ENCODE measurements around the gene SEMA4D. TPM values are rescaled to one million over a fixed set of nuclear protein-coding genes. Genes with fewer than 3 reads are reported as not detected.

Gene SEMA4D
- total RNA-seq, 1 experiment from 2014 or later, result 10.5 TPM

- no peak for DNase-seq (ENCODE audit: low read depth)
Observed at GRCh38 chr9:89528540-89528939, 30.6 kb upstream of the SEMA4D start.

GRCh38 chr9:89528131-89528530 lies 30.2 kb upstream of the SEMA4D start:
- no peak for DNase-seq (ENCODE audit: low read depth)

- peak; percentile 11 for DNase-seq (ENCODE audit: low read depth)
Observed at GRCh38 chr9:89527084-89527483, 29.2 kb upstream of the SEMA4D start.

- DNase-seq (ENCODE audit: low read depth), result no peak
Observed at GRCh38 chr9:89526667-89527066, 28.8 kb upstream of the SEMA4D start.

GRCh38 chr9:89525446-89526374 lies 27.8 kb upstream of the SEMA4D start:
- DNase-seq (ENCODE audit: low read depth), result no peak

- DNase-seq (ENCODE audit: low read depth), result no peak
Observed at GRCh38 chr9:89524963-89525362, 27.1 kb upstream of the SEMA4D start.

GRCh38 chr9:89523948-89524347 lies 26.0 kb upstream of the SEMA4D start:
- DNase-seq (ENCODE audit: low read depth), result no peak

GRCh38 chr9:89522959-89523285 lies 25.0 kb upstream of the SEMA4D start:
- DNase-seq (ENCODE audit: low read depth), result no peak

GRCh38 chr9:89522261-89522958 lies 24.5 kb upstream of the SEMA4D start:
- DNase-seq (ENCODE audit: low read depth), result peak; percentile 92

GRCh38 chr9:89519366-89519805 lies 21.5 kb upstream of the SEMA4D start:
- peak; percentile 98 for DNase-seq (ENCODE audit: low read depth)

- DNase-seq (ENCODE audit: low read depth), result no peak
Observed at GRCh38 chr9:89518466-89519365, 20.8 kb upstream of the SEMA4D start.

- DNase-seq (ENCODE audit: low read depth), result peak; percentile 49
Observed at GRCh38 chr9:89515416-89515815, 17.5 kb upstream of the SEMA4D start.

- DNase-seq (ENCODE audit: low read depth), result no peak
Observed at GRCh38 chr9:89514956-89515355, 17.0 kb upstream of the SEMA4D start.

- no peak for DNase-seq (ENCODE audit: low read depth)
Observed at GRCh38 chr9:89514337-89514736, 16.4 kb upstream of the SEMA4D start.

- DNase-seq (ENCODE audit: low read depth), result no peak
Observed at GRCh38 chr9:89513837-89514236, 15.9 kb upstream of the SEMA4D start.

- no peak for DNase-seq (ENCODE audit: low read depth)
Observed at GRCh38 chr9:89512382-89512781, 14.5 kb upstream of the SEMA4D start.

GRCh38 chr9:89508951-89509615 lies 11.2 kb upstream of the SEMA4D start:
- DNase-seq (ENCODE audit: low read depth), result no peak

- no peak for DNase-seq (ENCODE audit: low read depth)
Observed at GRCh38 chr9:89505911-89506310, 8.0 kb upstream of the SEMA4D start.

GRCh38 chr9:89505048-89505447 lies 7.1 kb upstream of the SEMA4D start:
- DNase-seq (ENCODE audit: low read depth), result no peak

GRCh38 chr9:89502671-89503070 lies 4.8 kb upstream of the SEMA4D start:
- no peak for DNase-seq (ENCODE audit: low read depth)

- no peak for DNase-seq (ENCODE audit: low read depth)
Observed at GRCh38 chr9:89502038-89502601, 4.2 kb upstream of the SEMA4D start.
